COLO668 (cell line): ENCODE measurements around the gene CRYBB1.

ENCODE experiments used
- DNase-seq: peaks from one replicate; lab custom pipeline; 2025; ENCODE audit not compliant: unreplicated experiment; lab: John Stamatoyannopoulos, UW

The CRYBB1 gene

DNA sequence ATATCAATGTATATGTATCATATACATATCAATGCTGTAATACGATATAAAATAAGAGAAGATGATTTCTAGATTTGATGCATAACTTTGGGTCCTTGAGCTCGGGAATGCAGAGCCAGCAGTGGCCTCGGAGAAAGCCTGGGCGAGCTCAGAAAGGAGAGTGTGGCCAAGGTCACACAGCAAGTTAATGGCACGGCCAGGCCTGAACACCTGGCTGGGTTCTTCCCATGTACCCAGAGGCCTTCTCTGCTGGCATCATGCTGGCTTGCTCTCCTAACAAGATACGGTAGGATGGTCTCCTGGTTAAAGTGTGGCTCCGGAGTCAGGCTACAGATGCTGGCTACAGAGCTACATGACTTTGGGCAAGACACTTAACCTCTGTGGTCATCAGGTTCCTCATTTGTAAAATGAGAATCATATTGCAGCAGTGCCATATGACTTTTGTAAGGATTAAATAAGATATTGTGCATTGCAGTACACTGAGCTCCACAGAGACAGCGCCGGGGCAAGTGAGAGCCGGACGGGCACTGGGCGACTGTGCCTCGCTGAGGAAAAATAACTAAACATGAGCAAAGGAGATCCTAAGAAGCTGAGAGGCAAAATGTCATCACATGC is 57.8 kb downstream of the CRYBB1 start:
- no peak for DNase-seq

DNA sequence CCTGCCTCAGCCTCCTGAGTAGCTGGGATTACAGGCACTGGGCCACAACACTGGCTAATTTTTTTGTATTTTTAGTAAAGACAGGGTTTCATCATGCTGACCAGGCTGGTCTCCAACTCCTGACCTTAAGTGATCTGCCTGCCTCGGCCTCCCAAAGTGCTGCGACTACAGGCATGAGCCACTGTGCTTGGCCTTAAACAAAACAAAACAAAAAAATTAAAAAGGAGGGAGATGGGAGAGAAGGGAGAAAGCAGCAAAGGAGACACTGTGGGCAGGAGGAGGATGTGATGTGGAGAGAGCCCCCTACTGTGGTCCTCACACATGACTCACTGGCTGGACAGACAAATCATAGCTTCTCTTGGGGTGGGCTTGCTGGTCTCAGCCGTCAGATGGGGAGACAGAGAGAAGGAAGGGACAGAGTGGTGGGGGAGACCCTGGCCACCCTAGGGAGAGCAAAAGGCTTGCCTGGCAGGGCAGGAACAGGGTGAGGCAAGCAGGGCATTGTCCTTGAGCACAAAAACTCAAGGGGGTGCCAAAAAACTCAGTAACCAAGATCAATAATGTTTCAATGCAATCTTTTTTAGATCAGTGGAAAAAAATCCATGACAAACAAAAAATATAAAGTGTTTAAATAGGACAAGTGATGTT is 59.5 kb downstream of the CRYBB1 start:
- no peak for DNase-seq

DNA sequence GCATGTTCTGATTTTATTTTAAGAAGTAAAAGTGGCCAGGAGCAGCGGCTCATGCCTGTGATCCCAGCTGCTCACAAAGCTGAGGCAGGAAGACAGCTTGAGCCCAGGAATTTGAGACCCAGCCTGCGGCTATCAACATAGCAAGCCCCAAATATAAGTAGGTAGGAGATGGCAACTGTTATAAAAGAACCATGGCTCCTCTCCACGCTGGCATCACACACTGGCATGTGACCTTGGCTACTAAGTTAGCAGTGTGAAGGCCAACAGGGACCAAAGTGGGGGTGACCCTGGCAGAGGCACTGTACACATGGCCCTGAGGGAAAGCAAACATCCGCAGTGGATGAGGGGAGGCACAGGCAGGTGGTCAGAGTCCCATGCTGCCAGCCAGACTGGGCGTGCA is 60.9 kb downstream of the CRYBB1 start:
- no peak for DNase-seq

DNA sequence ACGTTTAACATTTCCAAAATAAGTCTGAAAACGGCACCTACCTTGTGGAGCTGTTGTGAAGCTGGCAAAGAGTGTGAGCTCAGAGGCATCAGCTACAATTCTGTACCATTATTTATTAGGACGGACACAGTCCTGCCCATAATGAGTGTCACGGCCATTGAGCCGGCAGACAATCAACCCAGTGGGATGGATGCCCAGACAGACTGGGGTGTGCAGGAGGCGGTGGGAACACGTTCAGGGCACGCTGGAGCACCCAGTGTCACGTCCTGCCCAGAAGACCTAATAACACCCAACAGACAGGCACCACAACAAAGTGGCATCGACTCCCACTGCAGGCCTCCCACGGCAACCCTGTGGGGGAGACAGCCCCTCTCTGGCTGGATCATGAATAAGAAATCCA is 62.3 kb downstream of the CRYBB1 start:
- no peak for DNase-seq

DNA sequence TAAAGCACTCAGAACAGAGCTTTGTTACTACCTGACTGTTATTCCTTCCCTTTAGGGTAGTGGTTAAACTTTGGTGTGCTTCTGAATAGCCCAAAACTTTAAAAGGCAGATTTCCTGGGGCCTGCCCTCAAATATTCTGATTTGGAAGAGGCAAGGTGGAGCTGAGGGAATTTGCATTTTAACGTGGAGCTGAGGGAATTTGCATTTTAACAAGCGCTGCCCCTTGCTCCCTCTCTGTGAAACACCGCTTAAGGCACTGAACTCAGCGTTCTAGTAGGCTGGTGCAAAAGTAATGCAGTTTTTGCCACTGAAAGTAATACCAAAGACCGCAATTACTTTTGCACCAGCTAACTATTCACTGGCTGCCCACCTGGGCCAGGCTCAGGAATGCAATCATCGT is 62.9 kb downstream of the CRYBB1 start:
- no peak for DNase-seq

DNA sequence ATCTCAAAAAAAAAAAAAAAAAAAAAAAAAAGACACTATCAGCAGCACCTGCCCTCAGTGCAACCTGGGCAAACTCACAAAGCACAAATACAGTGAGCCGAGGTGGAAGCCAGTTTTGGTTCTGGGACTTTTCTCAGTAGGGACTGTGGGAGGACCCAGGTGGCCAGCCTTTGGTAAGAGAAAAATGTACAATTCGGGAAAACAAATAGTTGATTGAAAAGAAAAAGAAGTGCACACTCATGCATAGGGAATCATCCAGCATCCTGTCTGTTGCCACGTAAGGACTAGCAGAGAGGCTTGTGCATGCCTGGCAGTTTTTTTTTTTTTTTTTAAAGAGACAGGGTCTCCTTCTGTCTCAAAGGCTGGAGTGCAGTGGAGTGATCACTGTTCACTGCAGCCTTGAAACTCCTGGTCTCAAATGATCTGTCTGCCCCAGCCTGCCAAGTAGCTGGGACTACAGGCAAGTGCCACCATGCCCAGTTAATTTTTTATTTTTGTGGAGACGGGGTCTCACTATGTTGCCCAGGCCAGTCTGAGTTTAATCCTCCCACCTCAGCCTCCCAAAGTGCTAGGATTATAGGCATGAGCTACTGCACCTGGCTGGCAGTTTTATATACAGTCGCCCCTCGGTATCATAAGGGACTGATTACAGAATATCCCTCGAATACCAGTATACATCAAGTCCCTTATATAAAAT is 64.6 kb downstream of the CRYBB1 start:
- DNase-seq = no peak

DNA sequence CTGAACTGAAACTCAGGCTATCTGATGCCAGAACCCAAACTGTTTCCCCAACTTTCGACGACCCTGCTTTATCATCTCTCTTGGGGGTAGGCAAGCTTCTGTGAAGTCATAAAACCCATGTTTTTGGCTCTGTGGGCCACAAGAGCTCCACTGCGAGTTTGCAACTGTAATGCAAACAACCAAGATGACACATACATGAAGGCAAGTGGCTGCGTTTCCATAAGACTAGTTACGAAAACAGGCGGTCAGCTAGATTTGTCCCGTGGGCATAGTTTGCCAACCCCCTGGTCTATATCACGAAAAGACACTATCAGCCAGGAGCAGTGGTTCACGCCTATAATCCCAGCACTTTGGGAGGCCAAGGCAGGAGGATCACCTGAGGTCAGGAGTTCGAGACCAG is 65.4 kb downstream of the CRYBB1 start:
- DNase-seq = no peak

DNA sequence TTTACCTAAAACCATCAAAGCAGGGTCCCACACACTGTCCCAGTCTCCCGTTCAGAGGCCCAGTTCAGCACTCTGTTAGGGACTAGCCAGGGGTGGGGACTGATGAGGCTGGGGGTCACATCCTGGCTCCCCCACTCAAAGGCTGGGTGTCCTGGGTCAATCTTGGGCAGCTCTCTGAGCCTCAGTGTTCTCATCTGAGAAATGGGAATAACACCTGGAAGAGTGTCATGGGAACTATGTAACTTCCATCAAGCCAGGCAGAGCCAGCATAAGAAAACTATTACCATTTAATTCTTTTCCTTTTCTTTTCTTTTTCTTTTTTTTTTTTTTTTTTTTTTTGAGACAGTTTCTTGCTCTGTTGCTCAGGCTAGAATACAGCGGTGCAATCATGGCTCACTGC is 66.3 kb downstream of the CRYBB1 start:
- no peak for DNase-seq

DNA sequence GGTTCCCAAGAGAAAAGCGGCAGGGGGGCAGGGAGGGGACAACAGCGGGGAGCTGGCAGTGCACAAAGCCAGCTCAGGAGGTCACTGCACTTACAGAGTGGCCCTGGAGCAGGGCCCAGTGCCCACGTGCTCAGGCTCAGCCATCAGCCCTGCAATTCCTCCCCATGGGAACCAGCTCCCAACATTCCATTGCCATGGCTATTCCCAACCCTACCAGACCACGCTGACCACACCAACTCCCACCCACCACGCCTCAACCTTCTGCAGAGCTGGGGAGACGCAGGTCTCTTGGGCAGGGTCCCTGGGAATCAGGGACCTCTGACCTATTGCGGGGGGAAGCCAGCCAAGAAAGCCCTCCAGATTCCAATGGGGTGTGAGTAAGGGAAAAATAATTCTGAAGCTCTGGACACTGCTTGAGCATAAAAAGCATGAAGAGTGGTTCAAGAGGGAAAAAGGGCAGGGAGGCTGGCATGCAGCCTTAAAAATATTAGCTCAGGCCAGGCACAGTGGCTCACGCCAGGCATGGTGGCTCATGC is 67.3 kb downstream of the CRYBB1 start:
- DNase-seq = no peak

DNA sequence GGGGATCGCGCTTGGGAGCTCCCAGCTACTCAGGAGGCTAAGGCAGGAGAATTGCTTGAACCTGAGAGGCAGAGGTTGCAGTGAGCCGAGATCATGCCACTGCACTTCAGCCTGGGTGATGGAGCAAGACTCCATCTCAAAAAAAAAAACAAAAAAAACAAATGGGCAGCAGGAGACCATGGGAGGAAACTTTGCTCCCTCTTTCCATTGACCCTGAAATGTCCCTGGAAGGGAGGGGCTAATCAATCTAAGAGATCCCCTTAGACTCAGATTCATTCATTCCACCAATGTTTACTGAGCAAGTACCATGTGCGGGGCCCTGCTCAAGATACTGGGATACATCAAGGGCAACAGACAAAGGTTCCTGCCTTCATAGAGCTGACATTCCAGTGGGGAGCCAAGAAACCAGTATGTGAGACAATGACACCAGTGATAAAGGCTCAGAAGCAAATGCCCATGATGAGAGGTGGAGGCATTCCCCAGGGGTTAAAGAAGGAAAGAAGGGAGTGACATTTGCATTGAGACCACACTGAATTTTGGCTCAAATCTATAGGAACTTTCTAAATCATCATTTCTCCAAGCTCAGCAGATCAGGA is 67.8 kb downstream of the CRYBB1 start:
- DNase-seq = no peak
